Measurements from ENCODE around the gene MASP2.
"Not testable (repeated sequence)": the region's sequence is repeated elsewhere in the genome, so short reads cannot be mapped to it uniquely, and the experiment has no call there.

MASP2 gene

DNA sequence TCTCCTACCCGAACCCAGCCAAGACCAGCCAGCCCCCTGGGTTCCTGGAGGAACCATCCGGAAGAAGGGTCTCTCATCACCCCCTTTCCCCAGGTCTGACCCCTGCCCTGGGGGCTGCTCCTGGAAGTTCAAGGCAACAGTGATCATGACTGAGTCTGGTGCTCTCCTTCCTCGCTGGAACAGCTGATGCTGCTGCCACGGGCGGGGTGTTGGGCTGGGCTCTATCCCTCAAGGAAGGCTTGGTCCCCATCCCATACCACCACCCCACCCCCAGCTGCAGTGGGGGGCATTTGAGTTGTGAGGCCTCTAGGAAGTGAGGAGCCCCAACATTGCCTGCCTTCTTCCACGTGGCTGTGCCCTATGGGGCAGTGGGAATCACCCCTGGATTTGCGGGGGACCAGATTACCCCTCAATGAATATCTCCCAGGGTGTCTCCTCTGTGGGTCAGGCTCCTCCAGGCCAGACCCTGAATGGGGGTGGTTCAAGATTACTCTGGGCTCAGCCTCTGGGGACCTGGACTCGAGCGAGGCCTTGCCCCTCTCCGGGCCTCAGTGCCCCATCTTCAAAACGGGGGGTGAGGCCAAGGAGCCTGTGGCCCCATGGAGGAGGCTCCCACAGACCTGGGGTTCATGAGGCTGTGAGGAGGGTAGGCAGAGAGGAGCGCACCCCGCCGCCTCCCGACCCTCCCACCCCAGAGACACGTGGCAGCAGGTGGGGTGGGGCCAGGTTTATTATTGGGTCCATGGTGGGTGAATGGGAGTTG is 2.8 kb downstream of the MASP2 start:
- Histone ChIP-seq H3K36me3 (ENCODE audit: control insufficient read depth, insufficient read depth, low read length) (no peaks in the 10 kb centered on the region), H3K4me3 (replicated peaks; ENCODE audit: low read depth, low read length) (no peak overlapping the region), H3K27me3 (replicated peaks; ENCODE audit: control insufficient read depth, insufficient read depth, low read length) (no peaks in the 10 kb centered on the region)
- DNase-seq (ENCODE audit: extremely low read depth, insufficient read length) = no peak
- TF ChIP-seq, protein P1, sequence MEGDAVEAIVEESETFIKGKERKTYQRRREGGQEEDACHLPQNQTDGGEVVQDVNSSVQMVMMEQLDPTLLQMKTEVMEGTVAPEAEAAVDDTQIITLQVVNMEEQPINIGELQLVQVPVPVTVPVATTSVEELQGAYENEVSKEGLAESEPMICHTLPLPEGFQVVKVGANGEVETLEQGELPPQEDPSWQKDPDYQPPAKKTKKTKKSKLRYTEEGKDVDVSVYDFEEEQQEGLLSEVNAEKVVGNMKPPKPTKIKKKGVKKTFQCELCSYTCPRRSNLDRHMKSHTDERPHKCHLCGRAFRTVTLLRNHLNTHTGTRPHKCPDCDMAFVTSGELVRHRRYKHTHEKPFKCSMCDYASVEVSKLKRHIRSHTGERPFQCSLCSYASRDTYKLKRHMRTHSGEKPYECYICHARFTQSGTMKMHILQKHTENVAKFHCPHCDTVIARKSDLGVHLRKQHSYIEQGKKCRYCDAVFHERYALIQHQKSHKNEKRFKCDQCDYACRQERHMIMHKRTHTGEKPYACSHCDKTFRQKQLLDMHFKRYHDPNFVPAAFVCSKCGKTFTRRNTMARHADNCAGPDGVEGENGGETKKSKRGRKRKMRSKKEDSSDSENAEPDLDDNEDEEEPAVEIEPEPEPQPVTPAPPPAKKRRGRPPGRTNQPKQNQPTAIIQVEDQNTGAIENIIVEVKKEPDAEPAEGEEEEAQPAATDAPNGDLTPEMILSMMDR (IDR thresholded peaks at IDR 0.05; ENCODE audit: insufficient read depth, low read length, poor library complexity, severe bottlenecking) = no peak

GRCh38 chr1:11042995-11043874 is 3.8 kb downstream of the MASP2 start:
- Histone ChIP-seq H3K36me3 (ENCODE audit: control insufficient read depth, insufficient read depth, low read length) (no peaks in the 10 kb centered on the region), H3K4me3 (replicated peaks; ENCODE audit: low read depth, low read length) (no peak overlapping the region), H3K27me3 (replicated peaks; ENCODE audit: control insufficient read depth, insufficient read depth, low read length) (no peaks in the 10 kb centered on the region)
- DNase-seq (ENCODE audit: extremely low read depth, insufficient read length) = no peak
- TF ChIP-seq, protein P1 (IDR thresholded peaks at IDR 0.05; ENCODE audit: insufficient read depth, low read length, poor library complexity, severe bottlenecking) = no peak

- no peak overlapping the region for H3K4me3 ChIP-seq (replicated peaks; ENCODE audit: low read depth, low read length)
Measured at GRCh38 chr1:11042065-11042464, 5.0 kb downstream of the MASP2 start.

DNA sequence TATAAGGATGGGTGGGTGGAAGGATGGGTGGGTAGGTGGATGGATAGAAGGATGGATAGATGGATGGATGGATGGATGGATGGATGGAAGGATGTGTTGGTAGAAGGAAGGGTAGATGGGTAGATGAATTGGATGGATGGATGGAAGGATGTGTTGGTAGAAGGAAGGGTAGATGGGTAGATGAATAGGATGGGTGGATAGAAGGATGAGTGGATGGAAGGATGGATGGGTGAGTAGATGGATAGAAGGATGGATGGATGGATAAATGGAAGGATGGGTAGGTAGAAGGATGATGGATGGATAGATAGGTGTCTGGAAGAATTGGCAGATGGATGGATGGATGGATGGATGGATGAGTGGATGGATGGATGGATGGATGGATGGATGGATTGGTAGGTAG is 6.0 kb downstream of the MASP2 start:
- TF ChIP-seq, protein P1 (IDR thresholded peaks at IDR 0.05; ENCODE audit: insufficient read depth, low read length, poor library complexity, severe bottlenecking) = no peak
- H3K27me3 ChIP-seq (replicated peaks; ENCODE audit: control insufficient read depth, insufficient read depth, low read length) = no peaks in the 10 kb centered on the region
- no peak overlapping the region for H3K4me3 ChIP-seq (replicated peaks; ENCODE audit: low read depth, low read length)
- H3K36me3 ChIP-seq (ENCODE audit: control insufficient read depth, insufficient read depth, low read length) = no peaks in the 10 kb centered on the region
- no peak for DNase-seq (ENCODE audit: extremely low read depth, insufficient read length)

More at GRCh38 chr1:11042065-11042464, 5.0 kb downstream of the MASP2 start:
- DNase-seq (ENCODE audit: extremely low read depth, insufficient read length) = no peak
- H3K27me3 ChIP-seq (replicated peaks; ENCODE audit: control insufficient read depth, insufficient read depth, low read length) = no peaks in the 10 kb centered on the region
- TF ChIP-seq, protein P1 (IDR thresholded peaks at IDR 0.05; ENCODE audit: insufficient read depth, low read length, poor library complexity, severe bottlenecking) = no peak
- H3K36me3 ChIP-seq (ENCODE audit: control insufficient read depth, insufficient read depth, low read length) = no peaks in the 10 kb centered on the region

DNA sequence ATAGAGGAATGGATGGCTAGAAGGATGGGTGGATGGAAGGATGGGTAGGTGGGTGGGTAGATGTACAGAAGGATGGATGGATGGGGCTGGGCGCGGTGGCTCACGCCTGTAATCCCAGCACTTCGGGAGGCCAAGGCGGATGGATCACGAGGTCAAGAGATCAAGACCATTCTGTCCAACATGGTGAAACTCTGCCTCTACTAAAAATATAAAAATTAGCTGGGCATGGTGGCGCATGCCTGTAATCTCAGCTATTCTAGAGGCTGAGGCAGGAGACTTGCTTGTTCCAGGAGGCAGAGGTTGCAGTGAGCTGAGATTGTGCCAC is 7.0 kb downstream of the MASP2 start:
- H3K36me3 ChIP-seq (ENCODE audit: control insufficient read depth, insufficient read depth, low read length); DNase-seq (ENCODE audit: extremely low read depth, insufficient read length); H3K27me3 ChIP-seq (replicated peaks; ENCODE audit: control insufficient read depth, insufficient read depth, low read length): not testable (repeated sequence)

More for the DNA sequence above, 7.0 kb downstream of the MASP2 start:
- H3K4me3 ChIP-seq (replicated peaks; ENCODE audit: low read depth, low read length) = not testable (repeated sequence)

All from GM06990 (cell line).